MG63 (cell line): Measurements from ENCODE around the gene CTNNA3. TPM values are rescaled to one million over a fixed set of nuclear protein-coding genes. Genes with fewer than 3 reads are reported as not detected.
A peak's percentile ranks its signal among the peaks of the same experiment; 100 is the strongest.

ENCODE experiments used
- DNase-seq: peaks from one replicate; pipeline ENCODE4 v3.0.0-alpha.2; 2020
- H3K27me3 ChIP-seq: fragments of 250-450 bp; sonication (Bioruptor Pico); 2 replicates; pipeline ENCODE4 v1.5.1; 2020; ENCODE audit warnings: mild to moderate bottlenecking, moderate library complexity
- H3K36me3 ChIP-seq: fragments of 250-450 bp; sonication (Bioruptor Pico); 2 replicates; pipeline ENCODE4 v1.5.1; 2020; ENCODE audit warnings: mild to moderate bottlenecking, moderate library complexity
- H3K4me3 ChIP-seq: fragments of 250-450 bp; sonication (Bioruptor Pico); 2 replicates; pipeline ENCODE4 v1.5.1; 2020; ENCODE audit warnings: mild to moderate bottlenecking, moderate library complexity
- H3K9me3 ChIP-seq: fragments of 250-450 bp; sonication (Bioruptor Pico); 2 replicates; pipeline ENCODE4 v1.5.1; 2020; ENCODE audit warnings: mild to moderate bottlenecking, moderate library complexity
- total RNA-seq: library from RNA; depleted of rRNA; stranded (reverse); fragments of >200 nt; shearing (Covaris generic); gene quantifications from 2 replicates; pipeline ENCODE4 v1.2.3, GENCODE V29; 2014; ENCODE audit warnings: low replicate concordance

Gene CTNNA3
- total RNA-seq, 1 experiment from 2014 or later, result not detected

GRCh38 chr10:66625709-66626590 is 1070.0 kb downstream of the CTNNA3 start:
- Histone ChIP-seq H3K27me3 (no peaks in the 10 kb centered on the region), H3K4me3 (no peak overlapping the region), H3K36me3 (no peaks in the 10 kb centered on the region), H3K9me3 (no peaks in the 10 kb centered on the region)
- DNase-seq, result no peak

- no peak overlapping the region for H3K4me3 ChIP-seq
- no peaks in the 10 kb centered on the region for H3K9me3 ChIP-seq
- H3K36me3 ChIP-seq, result no peaks in the 10 kb centered on the region
- DNase-seq, result no peak
- no peaks in the 10 kb centered on the region for H3K27me3 ChIP-seq
These were observed 1073.9 kb downstream of the CTNNA3 start for GRCh38 chr10:66622050-66622449.

- Histone ChIP-seq H3K4me3 (no peak overlapping the region), H3K9me3 (no peaks in the 10 kb centered on the region), H3K36me3 (no peaks in the 10 kb centered on the region), H3K27me3 (no peaks in the 10 kb centered on the region)
- DNase-seq, result no peak
These were observed 1091.8 kb downstream of the CTNNA3 start for GRCh38 chr10:66604195-66604594.

DNA sequence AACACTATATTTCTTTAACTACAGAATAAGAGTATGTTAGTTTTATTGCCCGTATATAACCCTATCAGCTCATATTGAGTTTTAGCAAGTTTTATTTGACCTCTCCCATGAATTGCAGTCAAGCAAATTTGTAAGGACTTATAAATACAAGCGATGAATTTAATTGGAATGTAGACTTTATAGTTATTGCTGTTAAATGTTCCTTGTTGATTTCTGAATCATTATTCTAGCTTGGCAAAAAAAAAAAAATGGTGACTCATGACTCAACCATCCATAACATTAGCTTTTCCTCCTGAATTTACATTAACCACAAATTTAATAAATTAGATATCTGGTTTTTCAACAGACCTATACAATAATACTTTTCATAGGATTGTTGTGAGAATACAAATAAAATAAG is 1104.1 kb downstream of the CTNNA3 start:
- Histone ChIP-seq H3K36me3 (no peaks in the 10 kb centered on the region), H3K4me3 (no peak overlapping the region), H3K9me3 (no peaks in the 10 kb centered on the region), H3K27me3 (no peaks in the 10 kb centered on the region; the same call in 1 of the 2 replicates)
- DNase-seq, result no peak

GRCh38 chr10:66587680-66588050 is 1108.3 kb downstream of the CTNNA3 start:
- no peak for DNase-seq
- H3K9me3 ChIP-seq, result no peaks in the 10 kb centered on the region
- no peaks in the 10 kb centered on the region for H3K27me3 ChIP-seq
- H3K36me3 ChIP-seq, result no peaks in the 10 kb centered on the region
- no peak overlapping the region for H3K4me3 ChIP-seq

GRCh38 chr10:66586897-66587679 is 1108.9 kb downstream of the CTNNA3 start:
- H3K27me3 ChIP-seq, result no peaks in the 10 kb centered on the region
- DNase-seq, result no peak
- no peaks in the 10 kb centered on the region for H3K36me3 ChIP-seq
- no peak overlapping the region for H3K4me3 ChIP-seq
- H3K9me3 ChIP-seq, result no peaks in the 10 kb centered on the region

GRCh38 chr10:66586073-66586472 is 1109.9 kb downstream of the CTNNA3 start:
- H3K9me3 ChIP-seq, result no peaks in the 10 kb centered on the region
- H3K36me3 ChIP-seq, result no peaks in the 10 kb centered on the region
- peak; percentile 0 for DNase-seq
- no peaks in the 10 kb centered on the region for H3K27me3 ChIP-seq
- no peak overlapping the region for H3K4me3 ChIP-seq

- Histone ChIP-seq H3K27me3 (no peaks in the 10 kb centered on the region), H3K36me3 (no peaks in the 10 kb centered on the region), H3K4me3 (no peak overlapping the region), H3K9me3 (no peaks in the 10 kb centered on the region)
- no peak for DNase-seq
These were observed 1120.6 kb downstream of the CTNNA3 start for GRCh38 chr10:66575251-66575855.

DNA sequence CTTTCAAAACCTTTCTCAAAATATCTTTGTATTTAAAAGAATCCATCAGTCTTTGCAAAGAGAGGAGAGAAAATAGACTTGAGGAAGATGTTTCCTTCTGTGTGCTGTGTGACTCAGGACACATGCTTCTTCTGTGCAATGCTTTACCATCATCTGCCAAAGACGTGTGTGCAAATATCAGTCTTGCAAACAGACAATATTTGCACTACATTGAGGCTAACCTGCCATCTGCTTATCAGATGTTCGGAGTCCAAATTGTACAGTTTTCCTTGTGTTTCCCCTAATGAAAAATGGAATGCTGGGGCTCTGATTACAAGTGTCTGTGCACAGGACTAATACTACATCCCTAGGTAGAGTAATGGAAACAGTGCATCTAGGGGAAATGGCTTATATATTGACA is 1123.3 kb downstream of the CTNNA3 start:
- DNase-seq, result no peak
- no peak overlapping the region for H3K4me3 ChIP-seq
- H3K9me3 ChIP-seq, result no peaks in the 10 kb centered on the region
- no peaks in the 10 kb centered on the region for H3K27me3 ChIP-seq
- no peaks in the 10 kb centered on the region for H3K36me3 ChIP-seq

- Histone ChIP-seq H3K27me3 (no peaks in the 10 kb centered on the region), H3K9me3 (no peaks in the 10 kb centered on the region), H3K4me3 (no peak overlapping the region), H3K36me3 (no peaks in the 10 kb centered on the region)
- no peak for DNase-seq
These were observed 1130.0 kb downstream of the CTNNA3 start for GRCh38 chr10:66565999-66566398.

- Histone ChIP-seq H3K4me3 (no peak overlapping the region), H3K36me3 (no peaks in the 10 kb centered on the region), H3K27me3 (no peaks in the 10 kb centered on the region), H3K9me3 (no peaks in the 10 kb centered on the region)
- no peak for DNase-seq
These were observed 1131.7 kb downstream of the CTNNA3 start for GRCh38 chr10:66564287-66564686.

DNA sequence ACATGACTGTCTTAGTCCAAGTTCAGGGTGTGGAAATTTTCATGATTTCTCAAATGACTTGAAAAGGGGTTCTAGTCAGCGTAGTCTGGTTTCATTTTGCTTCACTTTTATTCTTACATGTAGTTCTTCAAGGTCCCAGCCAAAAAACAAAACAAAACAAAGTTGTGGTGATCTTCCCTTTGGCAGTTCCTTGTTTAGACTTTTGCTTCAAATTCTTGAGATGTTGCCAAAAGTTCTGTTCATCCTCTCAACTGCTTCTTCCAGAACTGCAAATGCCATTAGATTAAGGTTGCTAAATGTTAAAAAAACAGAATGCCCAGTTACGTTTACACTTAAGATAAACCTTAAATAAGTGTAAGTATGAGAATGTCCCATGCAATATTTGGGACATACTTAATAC is 1140.9 kb downstream of the CTNNA3 start:
- H3K36me3 ChIP-seq, result no peaks in the 10 kb centered on the region
- H3K27me3 ChIP-seq, result no peaks in the 10 kb centered on the region
- H3K9me3 ChIP-seq, result no peaks in the 10 kb centered on the region
- DNase-seq, result no peak
- no peak overlapping the region for H3K4me3 ChIP-seq

DNA sequence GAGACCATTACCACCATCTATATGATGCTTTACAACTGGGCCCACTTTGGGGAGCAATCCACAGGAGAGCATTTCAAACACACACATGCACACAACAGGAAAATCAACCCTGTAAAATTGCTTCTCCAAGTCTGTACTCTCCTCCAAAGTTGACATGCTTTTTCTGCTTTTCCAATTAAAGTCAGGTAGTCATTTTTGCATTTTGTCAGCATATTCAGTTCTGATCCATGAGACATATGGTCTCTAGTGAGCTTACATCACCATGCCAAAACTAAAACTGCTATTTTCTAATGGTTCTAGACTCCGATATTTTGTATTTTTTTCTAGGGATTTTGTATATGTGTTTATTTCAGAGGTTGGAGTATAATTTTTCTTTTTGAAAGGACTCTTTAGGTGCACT is 1143.7 kb downstream of the CTNNA3 start:
- H3K36me3 ChIP-seq, result no peaks in the 10 kb centered on the region
- DNase-seq, result no peak
- H3K9me3 ChIP-seq, result no peaks in the 10 kb centered on the region
- H3K4me3 ChIP-seq, result no peak overlapping the region
- no peaks in the 10 kb centered on the region for H3K27me3 ChIP-seq

GRCh38 chr10:66550351-66550750 is 1145.6 kb downstream of the CTNNA3 start:
- no peak for DNase-seq
- H3K9me3 ChIP-seq, result no peaks in the 10 kb centered on the region
- H3K36me3 ChIP-seq, result no peaks in the 10 kb centered on the region
- H3K27me3 ChIP-seq, result no peaks in the 10 kb centered on the region
- no peak overlapping the region for H3K4me3 ChIP-seq

DNA sequence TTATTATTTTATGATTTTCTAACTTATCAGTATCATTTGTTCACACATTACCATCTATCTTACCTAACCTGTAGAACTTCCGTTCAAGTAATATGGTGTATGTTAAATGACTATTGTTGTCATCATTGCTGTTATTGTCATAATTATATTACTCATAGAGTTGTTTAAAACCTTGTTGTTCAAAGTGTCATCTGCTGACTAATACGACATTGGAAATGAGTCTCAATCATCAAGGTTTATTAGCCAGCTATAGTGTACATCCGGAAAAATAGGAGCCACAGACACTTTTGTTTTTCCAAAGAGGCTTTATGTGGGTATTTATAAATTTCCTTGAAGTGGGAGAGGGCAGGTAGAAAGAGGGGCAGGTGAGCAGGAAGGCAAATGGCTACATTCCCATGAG is 1157.1 kb downstream of the CTNNA3 start:
- no peak overlapping the region for H3K4me3 ChIP-seq
- H3K9me3 ChIP-seq, result no peaks in the 10 kb centered on the region
- H3K36me3 ChIP-seq, result no peaks in the 10 kb centered on the region
- H3K27me3 ChIP-seq, result no peaks in the 10 kb centered on the region
- no peak for DNase-seq

GRCh38 chr10:66538371-66538770 is 1157.6 kb downstream of the CTNNA3 start:
- H3K4me3 ChIP-seq, result no peak overlapping the region
- DNase-seq, result no peak
- H3K27me3 ChIP-seq, result no peaks in the 10 kb centered on the region
- H3K36me3 ChIP-seq, result no peaks in the 10 kb centered on the region
- no peaks in the 10 kb centered on the region for H3K9me3 ChIP-seq

- H3K36me3 ChIP-seq, result no peaks in the 10 kb centered on the region
- H3K4me3 ChIP-seq, result no peak overlapping the region
- no peak for DNase-seq
- no peaks in the 10 kb centered on the region for H3K27me3 ChIP-seq
- no peaks in the 10 kb centered on the region for H3K9me3 ChIP-seq
These were observed 1158.8 kb downstream of the CTNNA3 start for GRCh38 chr10:66537186-66537585.
